H1 (cell line): Measurements from ENCODE around the gene ZNF407. TPM values are rescaled to one million over a fixed set of nuclear protein-coding genes. Genes with fewer than 3 reads are reported as not detected.

Experiments used
- CTCF ChIA-PET: fragments of 300-600 bp; sonication (Branson Sonifier 250); formaldehyde crosslinking; loops from one replicate; lab custom pipeline; 2021; ENCODE audit not compliant: partially characterized antibody; lab: Charles Lee
- POLR2A ChIA-PET: fragments of 300-600 bp; sonication (Branson Sonifier 250); formaldehyde crosslinking; loops from one replicate; lab custom pipeline; 2021; ENCODE audit warnings: inconsistent platforms; ENCODE audit not compliant: partially characterized antibody; lab: Charles Lee
- DNase-seq, 2 experiments: peaks; one replicate each; pipeline versions ENCODE4 v3.0.0 to v3.0.0-alpha.2; 2010 to 2022; ENCODE audit warnings: low spot score in 2 of 2, low read depth in 1 of 2, mixed read lengths in 1 of 2
- FAIRE-seq: peaks from 2 replicates; lab custom pipeline; 2011; peaks lifted over from hg19 to GRCh38; lab: Jason Lieb, UNC
- H2AFZ ChIP-seq: 2 replicates; pipeline ENCODE4 v1.8.1; 2012; ENCODE audit warnings: low read length, inconsistent platforms
- H2AK5ac ChIP-seq: 2 replicates; pipeline ENCODE4 v1.6.1; 2013; ENCODE audit warnings: low read depth, low read length
- H2BK120ac ChIP-seq: replicated peaks from 2 replicates; pipeline ENCODE3; 2013; ENCODE audit warnings: low read depth, low read length, inconsistent platforms
- H2BK12ac ChIP-seq: 2 replicates; pipeline ENCODE4 v1.6.1; 2013; ENCODE audit warnings: low read depth, low read length
- H2BK15ac ChIP-seq: 2 replicates; pipeline ENCODE4 v1.6.1; 2013; ENCODE audit warnings: low read length
- H2BK20ac ChIP-seq: 2 replicates; pipeline ENCODE4 v1.6.1; 2013; ENCODE audit warnings: low read length
- H2BK5ac ChIP-seq: 2 replicates; pipeline ENCODE4 v1.6.1; 2013; ENCODE audit warnings: low read depth, low read length
- H3K14ac ChIP-seq: 2 replicates; pipeline ENCODE4 v1.6.1; 2013; ENCODE audit warnings: inconsistent platforms; ENCODE audit not compliant: insufficient read length
- H3K18ac ChIP-seq: 2 replicates; pipeline ENCODE4 v1.6.1; 2013; ENCODE audit warnings: low read length; ENCODE audit errors: extremely low read depth
- H3K23ac ChIP-seq: 2 replicates; pipeline ENCODE4 v1.6.1; 2013; ENCODE audit warnings: inconsistent platforms; ENCODE audit not compliant: insufficient read length
- H3K23me2 ChIP-seq: 2 replicates; pipeline ENCODE4 v1.6.1; 2013; ENCODE audit warnings: low read depth, low read length
- H3K27ac ChIP-seq: 2 replicates; pipeline ENCODE4 v1.6.1; 2011; ENCODE audit warnings: low read depth, low read length, inconsistent platforms
- H3K27me3 ChIP-seq, 4 experiments: replicated peaks in 1 of 4; 1 replicate in 1 of 4; 2 replicates in 3 of 4; pipeline versions ENCODE4 v1.6.1 to v1.8.1; 2011 to 2013; ENCODE audit warnings: low read length in 3 of 4, mild to moderate bottlenecking in 3 of 4, inconsistent platforms in 2 of 4, mixed read lengths in 2 of 4, moderate library complexity in 1 of 4; ENCODE audit not compliant: control insufficient read depth in 3 of 4, insufficient read depth in 3 of 4; ENCODE audit errors: extremely low read depth in 1 of 4
- H3K36me3 ChIP-seq, 4 experiments: 2 replicates each; pipeline versions ENCODE4 v1.6.1 to v1.8.1; 2011 to 2013; ENCODE audit warnings: mild to moderate bottlenecking in 4 of 4, low read length in 3 of 4, moderate library complexity in 2 of 4, control low read depth in 1 of 4, inconsistent platforms in 1 of 4; ENCODE audit not compliant: insufficient read depth in 4 of 4, control insufficient read depth in 2 of 4
- H3K4ac ChIP-seq: replicated peaks from 2 replicates; pipeline ENCODE3; 2013; ENCODE audit warnings: low read length, low read depth, mixed read lengths, inconsistent platforms; ENCODE audit not compliant: insufficient read length
- H3K4me1 ChIP-seq, 4 experiments: replicated peaks in 1 of 4; 1 replicate in 1 of 4; 2 replicates in 3 of 4; pipeline versions ENCODE4 v1.6.1 to v1.8.1; 2011 to 2013; ENCODE audit warnings: low read length in 3 of 4, inconsistent platforms in 2 of 4, mixed read lengths in 1 of 4; ENCODE audit not compliant: insufficient read depth in 4 of 4, control insufficient read depth in 3 of 4
- H3K4me2 ChIP-seq, 2 experiments: 2 replicates each; pipeline versions ENCODE4 v1.6.1 to v1.8.1; 2011 to 2013; ENCODE audit warnings: low read depth in 2 of 2, low read length in 2 of 2, control low read depth in 1 of 2, inconsistent platforms in 1 of 2, mild to moderate bottlenecking in 1 of 2; ENCODE audit not compliant: insufficient read depth in 1 of 2
- H3K4me3 ChIP-seq, 4 experiments: fragments of 200-600, 300-600 bp in 1 of 4; sonication (generic), shearing (Covaris generic), sonication (Bioruptor Twin) in 1 of 4; 2 replicates each; pipeline versions ENCODE4 v1.5.1 to v1.8.1; 2011 to 2016; ENCODE audit warnings: low read length in 4 of 4, low read depth in 3 of 4, control low read depth in 2 of 4, inconsistent platforms in 2 of 4, mild to moderate bottlenecking in 2 of 4, mixed read lengths in 1 of 4, moderate library complexity in 1 of 4; ENCODE audit not compliant: insufficient read depth in 2 of 4; ENCODE audit errors: extremely low read depth in 1 of 4
- H3K56ac ChIP-seq: replicated peaks from 2 replicates; pipeline ENCODE3; 2013; ENCODE audit warnings: low read depth, mild to moderate bottlenecking, mixed read lengths, low read length, inconsistent platforms; ENCODE audit not compliant: insufficient read length
- H3K79me1 ChIP-seq: 2 replicates; pipeline ENCODE4 v1.6.1; 2013; ENCODE audit warnings: low read depth, low read length, control low read depth
- H3K79me2 ChIP-seq, 2 experiments: 2 replicates each; pipeline versions ENCODE4 v1.6.1 to v1.8.1; 2012 to 2013; ENCODE audit warnings: low read length in 2 of 2, mild to moderate bottlenecking in 2 of 2, inconsistent platforms in 1 of 2; ENCODE audit not compliant: insufficient read depth in 2 of 2, control insufficient read depth in 1 of 2
- H3K9ac ChIP-seq, 4 experiments: replicated peaks in 1 of 4; 1 replicate in 1 of 4; 2 replicates in 3 of 4; pipeline versions ENCODE4 v1.6.1 to v1.8.1; 2011 to 2013; ENCODE audit warnings: low read depth in 3 of 4, low read length in 3 of 4, control low read depth in 2 of 4, mild to moderate bottlenecking in 2 of 4, moderate library complexity in 2 of 4, inconsistent platforms in 1 of 4; ENCODE audit errors: extremely low read depth in 1 of 4
- H3K9me3 ChIP-seq, 2 experiments: 2 replicates each; pipeline versions ENCODE4 v1.6.1 to v1.8.1; 2012 to 2013; ENCODE audit warnings: mild to moderate bottlenecking in 2 of 2, moderate library complexity in 2 of 2, control low read depth in 1 of 2, inconsistent platforms in 1 of 2, low read depth in 1 of 2, low read length in 1 of 2, mixed read lengths in 1 of 2; ENCODE audit not compliant: insufficient read depth in 2 of 2
- H4K20me1 ChIP-seq, 2 experiments: replicated peaks in 1 of 2; 2 replicates each; pipeline versions ENCODE3 to v1.8.1; 2011 to 2013; ENCODE audit warnings: inconsistent platforms in 2 of 2, low read length in 2 of 2, mild to moderate bottlenecking in 1 of 2; ENCODE audit not compliant: insufficient read depth in 2 of 2, control insufficient read depth in 1 of 2
- H4K5ac ChIP-seq: 2 replicates; pipeline ENCODE4 v1.6.1; 2013; ENCODE audit warnings: low read length, low read depth, mixed read lengths, inconsistent platforms; ENCODE audit not compliant: insufficient read length
- H4K8ac ChIP-seq: 2 replicates; pipeline ENCODE4 v1.8.0; 2013; ENCODE audit warnings: mild to moderate bottlenecking, moderate library complexity, low read length, inconsistent platforms; ENCODE audit not compliant: insufficient read depth; ENCODE audit errors: extremely low read depth
- H4K91ac ChIP-seq: replicated peaks from 2 replicates; pipeline ENCODE3; 2013; ENCODE audit warnings: low read length, mixed read lengths, inconsistent platforms; ENCODE audit not compliant: insufficient read length
- CBX5 ChIP-seq: fragments of 300-800, 300-1000 bp; sonication (generic); IDR thresholded peaks from 2 replicates; pipeline ENCODE4 v1.7.1; 2016; ENCODE audit warnings: antibody characterized with exemption, low read length, low read depth
- CREB1 ChIP-seq: IDR thresholded peaks from 2 replicates; pipeline ENCODE4 v1.6.1; 2012; ENCODE audit warnings: inconsistent platforms
- JUND ChIP-seq: IDR thresholded peaks from 2 replicates; pipeline ENCODE4 v1.6.1; 2011; ENCODE audit warnings: mild to moderate bottlenecking, improper control_type of control experiment, low read length
- KDM5A ChIP-seq: fragments of 200-600 bp; IDR thresholded peaks from 2 replicates; pipeline ENCODE4 v1.7.1; 2012; ENCODE audit warnings: mild to moderate bottlenecking, low read length, inconsistent platforms, mixed read lengths
- POLR2AphosphoS5 ChIP-seq: IDR thresholded peaks from 2 replicates; pipeline ENCODE4 v1.6.1; 2011; ENCODE audit warnings: low read depth, low read length
- POU5F1 ChIP-seq: IDR thresholded peaks from 2 replicates; pipeline ENCODE4 v1.6.1; 2011; ENCODE audit warnings: low read depth, mild to moderate bottlenecking, low read length, moderate library complexity
- RBBP5 ChIP-seq: IDR thresholded peaks from 2 replicates; pipeline ENCODE4 v1.7.1; 2012; ENCODE audit warnings: low read depth, mild to moderate bottlenecking, inconsistent platforms, low read length, moderate library complexity, borderline replicate concordance
- SIX5 ChIP-seq: IDR thresholded peaks from 2 replicates; pipeline ENCODE4 v1.6.1; 2011; ENCODE audit warnings: mild to moderate bottlenecking, low read depth, low read length
- WGBS, 2 experiments: shearing (Covaris generic) in 1 of 2; methylation state at CpG; one replicate each; pipeline versions ENCODE4 v1.1.6 to v1.1.7; 2013 to 2015; ENCODE audit warnings: low lambda C conversion rate in 2 of 2, mixed read lengths in 2 of 2, inconsistent platforms in 1 of 2, low coverage in 1 of 2, missing lambda C conversion rate in 1 of 2; ENCODE audit not compliant: insufficient replicate concordance in 2 of 2, insufficient coverage in 1 of 2, insufficient read length in 1 of 2; ENCODE audit errors: extremely low coverage in 1 of 2, missing lambda C conversion rate in 1 of 2; 5-methylcytosine and 5-hydroxymethylcytosine counted together
- polyA plus RNA-seq, 7 experiments: library from polyadenylated mRNA; depleted of rRNA in 3 of 7; stranded (reverse) in 5 of 7; unstranded in 2 of 7; fragments of >200 nt in 5 of 7; fragments of 200-250 nt in 2 of 7; gene quantifications; 1 replicate in 5 of 7; 2 replicates in 1 of 7; 4 replicates in 1 of 7; pipeline versions ENCODE4 v1.2.1 to v1.2.3, GENCODE V29; 2011 to 2013; ENCODE audit warnings: missing spikeins in 2 of 7, mixed read lengths in 2 of 7
- total RNA-seq: library from RNA; stranded (reverse); fragmentation: NEBNext Ultra II Directional; extraction: Animal tissue kit (Norgen Biotek cat#: 25700); gene quantifications from 2 replicates; pipeline ENCODE4 v1.2.1, GENCODE V29; 2021

Gene ZNF407
- total and polyA plus RNA-seq, 2 of the 8 experiments (the other 6 are each of a cell fraction or from before 2014, with no cell fraction given) = 1.5 to 6.8 TPM

DNA sequence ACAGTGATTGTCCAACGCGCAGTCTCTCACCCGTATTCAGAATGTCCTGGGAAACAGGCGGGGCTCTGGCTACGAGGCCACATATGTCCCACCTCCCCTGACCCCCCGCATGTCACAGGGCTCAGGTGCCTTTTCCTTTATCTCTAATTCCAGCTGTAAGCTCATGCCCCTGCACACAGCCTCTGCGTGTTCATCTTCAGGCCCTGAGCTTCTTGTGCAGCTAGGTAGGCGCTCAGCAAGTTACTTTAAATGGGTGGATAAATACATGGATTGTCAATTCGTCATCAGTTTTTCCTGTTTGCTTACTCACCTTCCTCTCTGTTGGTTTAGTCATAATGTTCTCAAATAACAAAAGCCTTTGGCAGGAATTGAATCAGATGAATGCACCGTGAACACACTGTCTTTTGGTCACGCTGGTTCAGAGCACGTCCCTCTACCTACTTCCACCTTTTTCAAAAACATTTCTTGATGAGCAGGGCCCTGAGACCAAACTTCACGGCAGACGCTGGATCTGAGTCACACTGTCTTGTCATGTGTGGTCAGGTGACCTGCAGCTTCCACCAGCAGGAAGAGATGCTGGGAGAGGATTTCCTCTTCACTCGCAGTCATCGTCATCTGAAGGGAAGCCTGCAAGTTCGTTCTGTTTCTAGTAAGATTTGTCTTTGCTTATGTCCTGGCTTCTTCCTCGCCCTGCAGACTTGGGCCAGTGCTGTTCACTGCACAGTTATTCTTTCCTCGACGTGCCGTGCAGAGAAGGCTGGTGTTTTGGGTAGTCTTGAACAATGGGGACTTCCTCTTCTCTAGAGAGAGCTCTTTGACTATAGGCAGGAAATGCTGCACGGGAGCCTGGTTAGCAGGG is 473.2 kb downstream of the ZNF407 start:
- Histone ChIP-seq H3K79me1 (no peaks in the 10 kb centered on the region), H2BK5ac (no peak overlapping the region), H3K36me3 (no peaks in the 10 kb centered on the region), H4K8ac (no peak overlapping the region), H2AK5ac (no peak overlapping the region), H3K18ac (no peak overlapping the region), H3K23me2 (no peaks in the 10 kb centered on the region), H4K91ac (no peak overlapping the region), H3K4me2 (no peak overlapping the region), H3K14ac (no peak overlapping the region), H3K27me3 (no peaks in the 10 kb centered on the region), H3K9me3 (no peaks in the 10 kb centered on the region), H3K27ac (no peak overlapping the region), H3K79me2 (no peaks in the 10 kb centered on the region), H4K5ac (no peak overlapping the region), H3K4ac (no peak overlapping the region), H2BK12ac (no peak overlapping the region), H3K56ac (no peak overlapping the region), H2BK20ac (no peak overlapping the region), H4K20me1 (no peaks in the 10 kb centered on the region), H3K4me3 (no peak overlapping the region), H3K9ac (no peak overlapping the region), H3K23ac (no peak overlapping the region), H2BK120ac (no peak overlapping the region), H2AFZ (no peak overlapping the region), H3K4me1 (peaks cover 0 to 4% (median 0%) of the 10 kb centered on the region in 4 experiments; a peak in 2 of 7 replicates), H2BK15ac (no peak overlapping the region)
- ChIA-PET POLR2A (no interaction called here), CTCF (interaction anchor here (0.6 to 1.0 kb wide), 2 partner anchors 12 to 25 kb away, joined by 3 read pairs; no protein-coding TSS in a partner anchor)
- TF ChIP-seq CREB1 = no peak
- TF ChIP-seq KDM5A = no peak
- no peak for TF ChIP-seq CBX5
- TF ChIP-seq JUND = no peak
- no peak for TF ChIP-seq RBBP5
- TF ChIP-seq SIX5 = no peak
- TF ChIP-seq POLR2AphosphoS5 = no peak
- TF ChIP-seq POU5F1 = no peak
- DNase-seq (no peak), FAIRE-seq (no peak)
- WGBS, 2 experiments = 87% methylated on average over 22 of the region's 22 CpGs; no CpG with 5 or more reads in 1 of the 2 experiments
